ENCODE data around the gene RAB18.

DNA sequence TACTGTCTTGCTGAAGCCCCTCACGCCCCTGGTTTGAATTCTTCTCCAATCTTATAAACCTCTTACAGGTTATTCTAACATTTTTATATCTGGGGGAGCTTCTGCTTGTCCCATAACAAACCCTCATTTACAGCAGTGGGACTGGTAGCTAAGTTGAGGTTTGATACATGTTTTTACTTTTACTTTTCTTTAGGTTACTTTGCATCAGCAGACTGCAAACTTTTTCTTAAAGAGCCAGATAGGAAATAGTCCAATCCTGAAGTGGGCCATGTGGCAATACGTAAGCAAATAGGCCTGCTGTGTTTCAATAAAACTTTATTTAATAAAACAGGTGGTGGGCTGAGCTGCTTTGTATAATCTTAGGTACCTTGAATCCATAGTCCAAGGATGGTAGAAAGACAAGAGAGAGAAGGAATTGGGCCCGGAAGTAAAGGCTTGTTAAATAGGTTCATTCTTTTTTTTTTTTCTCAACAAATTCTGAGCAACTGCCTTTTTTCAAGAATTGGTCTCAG, 27.3 kb downstream of the RAB18 start:
- TF ChIP-seq, protein P1, sequence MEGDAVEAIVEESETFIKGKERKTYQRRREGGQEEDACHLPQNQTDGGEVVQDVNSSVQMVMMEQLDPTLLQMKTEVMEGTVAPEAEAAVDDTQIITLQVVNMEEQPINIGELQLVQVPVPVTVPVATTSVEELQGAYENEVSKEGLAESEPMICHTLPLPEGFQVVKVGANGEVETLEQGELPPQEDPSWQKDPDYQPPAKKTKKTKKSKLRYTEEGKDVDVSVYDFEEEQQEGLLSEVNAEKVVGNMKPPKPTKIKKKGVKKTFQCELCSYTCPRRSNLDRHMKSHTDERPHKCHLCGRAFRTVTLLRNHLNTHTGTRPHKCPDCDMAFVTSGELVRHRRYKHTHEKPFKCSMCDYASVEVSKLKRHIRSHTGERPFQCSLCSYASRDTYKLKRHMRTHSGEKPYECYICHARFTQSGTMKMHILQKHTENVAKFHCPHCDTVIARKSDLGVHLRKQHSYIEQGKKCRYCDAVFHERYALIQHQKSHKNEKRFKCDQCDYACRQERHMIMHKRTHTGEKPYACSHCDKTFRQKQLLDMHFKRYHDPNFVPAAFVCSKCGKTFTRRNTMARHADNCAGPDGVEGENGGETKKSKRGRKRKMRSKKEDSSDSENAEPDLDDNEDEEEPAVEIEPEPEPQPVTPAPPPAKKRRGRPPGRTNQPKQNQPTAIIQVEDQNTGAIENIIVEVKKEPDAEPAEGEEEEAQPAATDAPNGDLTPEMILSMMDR (IDR thresholded peaks at IDR 0.05; ENCODE audit: low read length), result no peak
- TF ChIP-seq EZH2 (optimal IDR thresholded peaks at IDR 0.05; ENCODE audit: low read depth, low read length) (no peak), EZH2phosphoT487 (IDR thresholded peaks at IDR 0.05; ENCODE audit: low read length) (no peak)

Measured in MM.1S (cell line).